H9 (cell line): ENCODE data around the gene PCSK6. TPM values are rescaled to one million over a fixed set of nuclear protein-coding genes. Genes with fewer than 3 reads are reported as not detected.

ENCODE experiments used
- DNase-seq: peaks from one replicate; pipeline ENCODE4 v3.0.0-alpha.2; 2017
- H2AFZ ChIP-seq: one replicate; pipeline ENCODE4 v1.6.1; 2013; ENCODE audit warnings: mild to moderate bottlenecking, low read length, control low read depth, moderate library complexity
- H2AK5ac ChIP-seq: 2 replicates; pipeline ENCODE4 v1.6.1; 2013; ENCODE audit warnings: low read length, control low read depth, mixed read lengths; ENCODE audit not compliant: insufficient read length
- H2BK120ac ChIP-seq: one replicate; pipeline ENCODE4 v1.6.1; 2013; ENCODE audit warnings: low read depth, mild to moderate bottlenecking, low read length, control low read depth, inconsistent platforms; ENCODE audit not compliant: poor library complexity, severe bottlenecking
- H2BK12ac ChIP-seq: 2 replicates; pipeline ENCODE4 v1.6.1; 2013; ENCODE audit warnings: low read length, control low read depth, mixed read lengths, low read depth; ENCODE audit not compliant: insufficient read length
- H2BK15ac ChIP-seq: 2 replicates; pipeline ENCODE4 v1.6.1; 2013; ENCODE audit warnings: low read depth, low read length, control low read depth
- H2BK20ac ChIP-seq: one replicate; pipeline ENCODE4 v1.6.1; 2013; ENCODE audit warnings: low read depth, mild to moderate bottlenecking, low read length, control low read depth, inconsistent platforms; ENCODE audit not compliant: poor library complexity, severe bottlenecking
- H2BK5ac ChIP-seq: 2 replicates; pipeline ENCODE4 v1.6.1; 2013; ENCODE audit warnings: low read length, control low read depth, mixed read lengths; ENCODE audit not compliant: insufficient read length
- H3K14ac ChIP-seq: 2 replicates; pipeline ENCODE4 v1.6.1; 2013; ENCODE audit warnings: low read length, control low read depth; ENCODE audit not compliant: insufficient read depth
- H3K18ac ChIP-seq: 2 replicates; pipeline ENCODE4 v1.6.1; 2013; ENCODE audit warnings: low read depth, mild to moderate bottlenecking, mixed read lengths, low read length, control low read depth; ENCODE audit not compliant: insufficient read length
- H3K23ac ChIP-seq: 2 replicates; pipeline ENCODE4 v1.6.1; 2013; ENCODE audit warnings: low read length, control low read depth, mixed read lengths, low read depth; ENCODE audit not compliant: insufficient read length
- H3K23me2 ChIP-seq: 2 replicates; pipeline ENCODE4 v1.6.1; 2013; ENCODE audit warnings: low read depth, mild to moderate bottlenecking, mixed read lengths, low read length, control low read depth; ENCODE audit not compliant: insufficient read length, poor library complexity, severe bottlenecking
- H3K27ac ChIP-seq: 2 replicates; pipeline ENCODE4 v1.5.1; 2013; ENCODE audit warnings: low read length, control low read depth, mixed read lengths, low read depth; ENCODE audit not compliant: insufficient read length
- H3K27me3 ChIP-seq: 2 replicates; pipeline ENCODE4 v1.6.1; 2013; ENCODE audit warnings: low read length, control low read depth, inconsistent platforms; ENCODE audit not compliant: insufficient read depth
- H3K4ac ChIP-seq: 2 replicates; pipeline ENCODE4 v1.6.1; 2013; ENCODE audit warnings: low read depth, mild to moderate bottlenecking, control low read depth, inconsistent platforms, low read length, moderate library complexity
- H3K4me1 ChIP-seq: 2 replicates; pipeline ENCODE4 v1.6.1; 2013; ENCODE audit warnings: low read length, control low read depth, inconsistent platforms; ENCODE audit not compliant: insufficient read depth
- H3K4me2 ChIP-seq: 2 replicates; pipeline ENCODE4 v1.6.1; 2013; ENCODE audit warnings: low read length, control low read depth, mixed read lengths; ENCODE audit not compliant: insufficient read length, insufficient read depth
- H3K56ac ChIP-seq: 2 replicates; pipeline ENCODE4 v1.6.1; 2013; ENCODE audit warnings: low read depth, mild to moderate bottlenecking, mixed read lengths, low read length, control low read depth; ENCODE audit not compliant: insufficient read length
- H3K79me1 ChIP-seq: 2 replicates; pipeline ENCODE4 v1.6.1; 2013; ENCODE audit warnings: low read depth, mild to moderate bottlenecking, moderate library complexity, low read length, control low read depth, inconsistent platforms; ENCODE audit not compliant: insufficient read depth, poor library complexity, severe bottlenecking
- H3K79me2 ChIP-seq: 2 replicates; pipeline ENCODE4 v1.6.1; 2013; ENCODE audit warnings: low read length, control low read depth, inconsistent platforms; ENCODE audit not compliant: insufficient read depth
- H3K9ac ChIP-seq: 2 replicates; pipeline ENCODE4 v1.6.1; 2013; ENCODE audit warnings: low read length, control low read depth, mixed read lengths; ENCODE audit not compliant: insufficient read length; ENCODE audit errors: extremely low read depth
- H3K9me3 ChIP-seq: one replicate; pipeline ENCODE4 v1.6.1; 2013; ENCODE audit warnings: low read depth, low read length, inconsistent platforms; ENCODE audit not compliant: control insufficient read depth
- H3T11ph ChIP-seq: one replicate; pipeline ENCODE4 v1.6.1; 2013; ENCODE audit warnings: mild to moderate bottlenecking, low read length, control low read depth, inconsistent platforms
- H4K20me1 ChIP-seq: one replicate; pipeline ENCODE4 v1.6.1; 2013; ENCODE audit not compliant: control insufficient read depth, insufficient read length, insufficient read depth
- H4K5ac ChIP-seq: 2 replicates; pipeline ENCODE4 v1.6.1; 2013; ENCODE audit warnings: low read depth, mild to moderate bottlenecking, mixed read lengths, low read length, control low read depth; ENCODE audit not compliant: insufficient read length
- H4K8ac ChIP-seq: replicated peaks from 2 replicates; pipeline ENCODE4 v1.6.1; 2013; ENCODE audit warnings: low read length, control low read depth, mixed read lengths, low read depth; ENCODE audit not compliant: insufficient read length
- H4K91ac ChIP-seq: 2 replicates; pipeline ENCODE4 v1.6.1; 2013; ENCODE audit warnings: low read depth, mild to moderate bottlenecking, moderate library complexity, mixed read lengths, low read length, control low read depth; ENCODE audit not compliant: insufficient read length
- H3K27ac Mint-ChIP-seq, 3 experiments: 2 replicates in 2 of 3; 3 replicates in 1 of 3; pipeline ENCODE4 v1.8.0; 2020 to 2021; ENCODE audit warnings: mixed read lengths in 3 of 3, mild to moderate bottlenecking in 1 of 3, moderate library complexity in 1 of 3
- H3K27me3 Mint-ChIP-seq: 2 replicates; pipeline ENCODE4 v1.8.0; 2021; ENCODE audit warnings: low read depth, mild to moderate bottlenecking, moderate library complexity, mixed read lengths
- H3K36me3 Mint-ChIP-seq, 3 experiments: 2 replicates in 2 of 3; 3 replicates in 1 of 3; pipeline ENCODE4 v1.8.0; 2020 to 2021; ENCODE audit warnings: low read depth in 3 of 3, mixed read lengths in 3 of 3; ENCODE audit not compliant: insufficient read depth in 1 of 3
- H3K4me1 Mint-ChIP-seq, 2 experiments: 2 replicates each; pipeline ENCODE4 v1.8.0; 2020; ENCODE audit warnings: mixed read lengths in 2 of 2
- H3K4me3 Mint-ChIP-seq, 2 experiments: 2 replicates in 1 of 2; 3 replicates in 1 of 2; pipeline ENCODE4 v1.8.0; 2020 to 2021; ENCODE audit warnings: mild to moderate bottlenecking in 2 of 2, mixed read lengths in 2 of 2, moderate library complexity in 1 of 2
- H3K9me3 Mint-ChIP-seq, 2 experiments: 2 replicates in 1 of 2; 3 replicates in 1 of 2; pipeline ENCODE4 v1.8.0; 2020; ENCODE audit warnings: mild to moderate bottlenecking in 2 of 2, mixed read lengths in 2 of 2, moderate library complexity in 1 of 2
- WGBS: extraction: QIAGEN DNeasy Blood & Tissue Kit; methylation state at CpG from one replicate; pipeline ENCODE4 v1.1.7; 2013; ENCODE audit warnings: missing lambda C conversion rate, low lambda C conversion rate, mixed read lengths; ENCODE audit not compliant: insufficient read length; ENCODE audit errors: extremely low coverage; 5-methylcytosine and 5-hydroxymethylcytosine counted together
- total RNA-seq: library from RNA; stranded (reverse); gene quantifications from 2 replicates; pipeline ENCODE4 v1.2.1, GENCODE V29; 2021
- TF ChIP-seq, protein P1 (sequence below): fragments of 200-600 bp; sonication (generic); conservative IDR thresholded peaks from 3 replicates; pipeline ENCODE4 v1.8.0; 2021; ENCODE audit warnings: antibody characterized with exemption, mild to moderate bottlenecking

Gene PCSK6
- total RNA-seq, 1 experiment from 2014 or later, result 4.0 TPM

DNA sequence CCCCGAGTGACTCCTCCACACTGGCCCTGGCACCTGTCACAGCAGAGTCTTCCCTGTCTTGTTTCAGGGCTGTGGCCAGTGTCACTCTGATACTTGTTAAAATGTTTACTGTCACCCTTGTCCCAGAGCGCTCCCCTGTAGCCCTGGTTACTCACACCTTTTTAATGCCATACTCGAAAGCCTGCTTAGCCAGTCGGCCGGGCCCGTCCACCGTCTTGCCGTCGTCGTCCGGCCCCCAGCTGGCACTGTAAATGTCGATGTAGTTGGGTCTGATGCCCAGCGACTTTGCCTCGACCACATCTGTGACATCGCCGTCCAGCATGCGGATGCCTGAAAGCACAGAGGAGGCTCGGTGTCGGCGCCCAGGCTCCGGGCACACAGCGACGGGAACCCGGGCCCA lies 91.3 kb downstream of the PCSK6 start:
- H3K56ac ChIP-seq, result no peak overlapping the region
- H3K23me2 ChIP-seq, result no peaks in the 10 kb centered on the region
- H2AK5ac ChIP-seq, result no peak overlapping the region
- Mint-ChIP-seq H3K9me3 (no peaks in the 10 kb centered on the region; a peak in 1 of 5 replicates), H3K4me1 (peaks cover 14 to 30% of the 10 kb centered on the region in 2 experiments), H3K27me3 (peaks cover 21% of the 10 kb centered on the region), H3K36me3 (peaks cover 0 to 3% (median 0%) of the 10 kb centered on the region in 3 experiments; a peak in 2 of 7 replicates), H3K27ac (peak overlapping the region in 1 of 3 experiments; percentile 89; a peak in 1 of 7 replicates), H3K4me3 (no peak overlapping the region)
- H2BK15ac ChIP-seq, result no peak overlapping the region
- no peak overlapping the region for H2BK20ac ChIP-seq
- TF ChIP-seq, protein P1, sequence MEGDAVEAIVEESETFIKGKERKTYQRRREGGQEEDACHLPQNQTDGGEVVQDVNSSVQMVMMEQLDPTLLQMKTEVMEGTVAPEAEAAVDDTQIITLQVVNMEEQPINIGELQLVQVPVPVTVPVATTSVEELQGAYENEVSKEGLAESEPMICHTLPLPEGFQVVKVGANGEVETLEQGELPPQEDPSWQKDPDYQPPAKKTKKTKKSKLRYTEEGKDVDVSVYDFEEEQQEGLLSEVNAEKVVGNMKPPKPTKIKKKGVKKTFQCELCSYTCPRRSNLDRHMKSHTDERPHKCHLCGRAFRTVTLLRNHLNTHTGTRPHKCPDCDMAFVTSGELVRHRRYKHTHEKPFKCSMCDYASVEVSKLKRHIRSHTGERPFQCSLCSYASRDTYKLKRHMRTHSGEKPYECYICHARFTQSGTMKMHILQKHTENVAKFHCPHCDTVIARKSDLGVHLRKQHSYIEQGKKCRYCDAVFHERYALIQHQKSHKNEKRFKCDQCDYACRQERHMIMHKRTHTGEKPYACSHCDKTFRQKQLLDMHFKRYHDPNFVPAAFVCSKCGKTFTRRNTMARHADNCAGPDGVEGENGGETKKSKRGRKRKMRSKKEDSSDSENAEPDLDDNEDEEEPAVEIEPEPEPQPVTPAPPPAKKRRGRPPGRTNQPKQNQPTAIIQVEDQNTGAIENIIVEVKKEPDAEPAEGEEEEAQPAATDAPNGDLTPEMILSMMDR, result no peak
- no peak overlapping the region for H4K8ac ChIP-seq
- WGBS, result no CpG with 5 or more reads among the region's 24 CpGs
- no peaks in the 10 kb centered on the region for H4K20me1 ChIP-seq
- H4K5ac ChIP-seq, result no peak overlapping the region
- H3K79me1 ChIP-seq, result no peaks in the 10 kb centered on the region
- H2BK120ac ChIP-seq, result no peak overlapping the region
- H3K14ac ChIP-seq, result no peak overlapping the region
- DNase-seq, result peak; percentile 20
- H2BK5ac ChIP-seq, result no peak overlapping the region
- no peak overlapping the region for H3T11ph ChIP-seq
- H2AFZ ChIP-seq, result no peak overlapping the region
- H4K91ac ChIP-seq, result no peak overlapping the region
- no peaks in the 10 kb centered on the region for H3K79me2 ChIP-seq
- H3K9me3 ChIP-seq, result no peaks in the 10 kb centered on the region
- no peak overlapping the region for H3K4me2 ChIP-seq
- H3K18ac ChIP-seq, result no peak overlapping the region
- no peak overlapping the region for H3K9ac ChIP-seq
- no peaks in the 10 kb centered on the region for H3K27me3 ChIP-seq
- no peaks in the 10 kb centered on the region for H3K4me1 ChIP-seq
- H3K27ac ChIP-seq, result no peak overlapping the region
- no peak overlapping the region for H2BK12ac ChIP-seq
- no peak overlapping the region for H3K4ac ChIP-seq
- H3K23ac ChIP-seq, result no peak overlapping the region
